GM13977 (cell line): ENCODE results near the gene CDC5L.

Experiments used
- DNase-seq: peaks from one replicate; pipeline ENCODE4 v3.0.0; 2012; ENCODE audit warnings: low spot score
- CTCF ChIP-seq: IDR thresholded peaks from 2 replicates; pipeline ENCODE4 v1.5.1; 2012; ENCODE audit warnings: mild to moderate bottlenecking, control low read depth; ENCODE audit not compliant: insufficient read depth; ENCODE audit errors: extremely low read depth, missing control alignments
- in situ Hi-C: fragments of 300-500 bp; cut with MboI; formaldehyde crosslinking; loops from one replicate; pipeline ENCODE4 v1.12.0; 2022; ENCODE audit warnings: low sequenced_read_pairs, low pct_unique_long_range_greater_than_20kb, mixed read lengths, inconsistent platforms; ENCODE audit not compliant: unreplicated experiment

CDC5L gene

GRCh38 chr6:44387346-44388134 is at the start of gene CDC5L:
Gene CDC5L, plus strand, starts transcription at chr6:44387706. Its CDS starts 118 bp downstream, at chr6:44387824.
- TF ChIP-seq CTCF = no peak
- peak; percentile 97 for DNase-seq
- in situ Hi-C loops = no loop called here

GRCh38 chr6:44338228-44339122 is 49.0 kb upstream of the CDC5L start:
- peak; percentile 84 for TF ChIP-seq CTCF
- DNase-seq = peak; percentile 77
- in situ Hi-C loops = loop anchor here (25.0 kb wide), 1 partner anchor 176 kb away; the partner anchor contains the start of gene CAPN11

- in situ Hi-C loops = loop anchor here (25.0 kb wide), 1 partner anchor 177 kb away; the partner anchor contains the start of gene CAPN11
- TF ChIP-seq CTCF = no peak
- no peak for DNase-seq
Measured at GRCh38 chr6:44339301-44339700, 48.2 kb upstream of the CDC5L start.

GRCh38 chr6:44339763-44340625 is 47.5 kb upstream of the CDC5L start:
- DNase-seq = no peak
- no peak for TF ChIP-seq CTCF
- in situ Hi-C loops = loop anchor here (25.0 kb wide), 1 partner anchor 178 kb away; the partner anchor contains the start of gene CAPN11

- no peak for TF ChIP-seq CTCF
- no peak for DNase-seq
- in situ Hi-C loops = loop anchor here (25.0 kb wide), 1 partner anchor 179 kb away; the partner anchor contains the start of gene CAPN11
Measured at GRCh38 chr6:44341095-44341890, 46.2 kb upstream of the CDC5L start.
